CD14-positive monocyte (primary cell): ENCODE results near the gene CFAP68. TPM values are rescaled to one million over a fixed set of nuclear protein-coding genes. Genes with fewer than 3 reads are reported as not detected.

Experiments
- DNase-seq, 3 donors: peaks; one replicate each; pipeline ENCODE4 v3.0.0-alpha.2; 2011 to 2022
- H2AFZ ChIP-seq: 2 replicates; pipeline ENCODE4 v1.6.0; 2012; ENCODE audit warnings: mild to moderate bottlenecking, low read depth, low read length, inconsistent platforms; ENCODE audit not compliant: insufficient read depth, poor library complexity, severe bottlenecking
- H3K27ac ChIP-seq, 2 donors: 1 replicate in 1 of 2; 2 replicates in 1 of 2; pipeline ENCODE4 v1.5.1; 2012 to 2013; ENCODE audit warnings: low read length in 2 of 2, control low read depth in 1 of 2, inconsistent platforms in 1 of 2, low read depth in 1 of 2, mild to moderate bottlenecking in 1 of 2
- H3K27me3 ChIP-seq, 2 donors: one replicate each; pipeline versions ENCODE4 v1.6.0 to v1.6.1; 2011 to 2013; ENCODE audit warnings: low read length in 2 of 2; ENCODE audit not compliant: control insufficient read depth in 2 of 2, insufficient read depth in 2 of 2
- H3K36me3 ChIP-seq, 2 donors: replicated peaks in 1 of 2; 1 replicate in 1 of 2; 2 replicates in 1 of 2; pipeline versions ENCODE4 v1.5.1 to v1.6.1; 2012 to 2013; ENCODE audit warnings: low read length in 2 of 2, control low read depth in 1 of 2, inconsistent platforms in 1 of 2, mild to moderate bottlenecking in 1 of 2; ENCODE audit not compliant: insufficient read depth in 2 of 2, control insufficient read depth in 1 of 2
- H3K4me1 ChIP-seq, 2 donors: 1 replicate in 1 of 2; 2 replicates in 1 of 2; pipeline versions ENCODE4 v1.5.1 to v1.6.1; 2012 to 2013; ENCODE audit warnings: low read length in 2 of 2, control low read depth in 1 of 2, inconsistent platforms in 1 of 2, mild to moderate bottlenecking in 1 of 2, moderate library complexity in 1 of 2; ENCODE audit not compliant: insufficient read depth in 2 of 2, control insufficient read depth in 1 of 2
- H3K4me2 ChIP-seq: replicated peaks from 2 replicates; pipeline ENCODE3; 2012; ENCODE audit warnings: low read length, moderate library complexity, mild to moderate bottlenecking; ENCODE audit not compliant: poor library complexity, severe bottlenecking; ENCODE audit errors: extremely low read depth
- H3K4me3 ChIP-seq, 3 experiments: fragments of 200-600 bp in 1 of 3; sonication (generic) in 1 of 3; replicated peaks in 1 of 3; 1 replicate in 2 of 3; 2 replicates in 1 of 3; pipeline ENCODE4 v1.5.1; 2011 to 2013; ENCODE audit warnings: low read length in 3 of 3, mild to moderate bottlenecking in 3 of 3, control low read depth in 2 of 3, low read depth in 2 of 3, inconsistent platforms in 1 of 3, moderate library complexity in 1 of 3
- H3K79me2 ChIP-seq: 2 replicates; pipeline ENCODE4 v1.6.0; 2012; ENCODE audit warnings: mild to moderate bottlenecking, control low read depth, inconsistent platforms, low read length, moderate library complexity; ENCODE audit not compliant: insufficient read depth
- H3K9ac ChIP-seq: 2 replicates; pipeline ENCODE4 v1.6.0; 2017; ENCODE audit warnings: low read length, mild to moderate bottlenecking; ENCODE audit not compliant: insufficient read depth, poor library complexity, severe bottlenecking
- H3K9me3 ChIP-seq, 2 donors: replicated peaks in 1 of 2; 1 replicate in 1 of 2; 2 replicates in 1 of 2; pipeline versions ENCODE4 v1.5.1 to v1.6.1; 2012 to 2013; ENCODE audit warnings: low read length in 2 of 2, control low read depth in 1 of 2; ENCODE audit not compliant: control insufficient read depth in 1 of 2, insufficient read depth in 1 of 2
- H4K20me1 ChIP-seq: 2 replicates; pipeline ENCODE4 v1.6.0; 2012; ENCODE audit warnings: mild to moderate bottlenecking, low read length, control low read depth, moderate library complexity; ENCODE audit not compliant: insufficient read depth
- H3K27ac Mint-ChIP-seq, 7 donors: one replicate each; pipeline ENCODE4 v1.8.0; 2020; ENCODE audit warnings: mild to moderate bottlenecking in 7 of 7, mixed read lengths in 7 of 7, moderate library complexity in 6 of 7, inconsistent platforms in 2 of 7
- H3K27me3 Mint-ChIP-seq, 3 donors: one replicate each; pipeline ENCODE4 v1.8.0; 2021 to 2022; ENCODE audit warnings: low read depth in 3 of 3, mild to moderate bottlenecking in 3 of 3, mixed read lengths in 3 of 3, moderate library complexity in 3 of 3, inconsistent platforms in 1 of 3
- H3K36me3 Mint-ChIP-seq, 2 donors: one replicate each; pipeline ENCODE4 v1.8.0; 2020; ENCODE audit warnings: mixed read lengths in 2 of 2, inconsistent platforms in 1 of 2, mild to moderate bottlenecking in 1 of 2
- H3K4me1 Mint-ChIP-seq: one replicate; pipeline ENCODE4 v1.8.0; 2020; ENCODE audit warnings: mild to moderate bottlenecking, mixed read lengths
- H3K4me3 Mint-ChIP-seq, 2 donors: one replicate each; pipeline ENCODE4 v1.8.0; 2020; ENCODE audit warnings: mild to moderate bottlenecking in 2 of 2, mixed read lengths in 2 of 2, moderate library complexity in 1 of 2
- H3K9me3 Mint-ChIP-seq, 7 donors: one replicate each; pipeline ENCODE4 v1.8.0; 2020 to 2022; ENCODE audit warnings: mixed read lengths in 7 of 7, mild to moderate bottlenecking in 6 of 7, moderate library complexity in 6 of 7, inconsistent platforms in 2 of 7
- CTCF ChIP-seq: fragments of 200-600 bp; IDR thresholded peaks from one replicate; pipeline ENCODE4 v1.8.0; 2022; ENCODE audit warnings: antibody characterized with exemption, mild to moderate bottlenecking
- WGBS: methylation state at CpG from one replicate; pipeline ENCODE4 v1.1.5; 2013; ENCODE audit warnings: missing lambda C conversion rate; ENCODE audit not compliant: insufficient coverage; 5-methylcytosine and 5-hydroxymethylcytosine counted together
- intact Hi-C, 2 donors: fragments of 100-400 bp; cut with micrococcal nuclease; formaldehyde crosslinking; loops; one replicate each; pipeline versions ENCODE4 v1.15.0 to v1.15.1; 2023
- polyA plus RNA-seq, 3 donors: library from polyadenylated mRNA; depleted of rRNA in 1 of 3; unstranded in 2 of 3; stranded (reverse) in 1 of 3; fragments of 300-500 nt in 2 of 3; fragments of >200 nt in 1 of 3; fragmentation: Illumina TruSeq in 2 of 3; gene quantifications; 1 replicate in 2 of 3; 2 replicates in 1 of 3; pipeline ENCODE4 v1.2.3, GENCODE V29; 2012 to 2021

CFAP68 gene
- polyA plus RNA-seq, 3 donors, result 3.6 to 5.3 (median 5.0) TPM

GRCh38 chr11:111834432-111835163, 44.7 kb upstream of the CFAP68 start:
- WGBS, result 96% methylated on average over 3 of the region's 3 CpGs
- Histone ChIP-seq H3K4me2 (no peak overlapping the region), H3K4me1 (no peaks in the 10 kb centered on the region), H4K20me1 (no peaks in the 10 kb centered on the region), H2AFZ (no peak overlapping the region), H3K36me3 (peaks cover 23 to 62% of the 10 kb centered on the region in 2 donors), H3K27me3 (no peaks in the 10 kb centered on the region), H3K79me2 (no peaks in the 10 kb centered on the region), H3K9ac (no peak overlapping the region), H3K27ac (no peak overlapping the region), H3K4me3 (no peak overlapping the region), H3K9me3 (no peaks in the 10 kb centered on the region)
- no peak overlapping the region for H3K27ac Mint-ChIP-seq
- intact Hi-C loops, result no loop called here
- H3K4me3 Mint-ChIP-seq, result no peak overlapping the region
- TF ChIP-seq CTCF, result no peak
- H3K9me3 Mint-ChIP-seq, result no peaks in the 10 kb centered on the region
- peaks cover 48 to 53% of the 10 kb centered on the region in 2 donors for H3K36me3 Mint-ChIP-seq
- no peaks in the 10 kb centered on the region for H3K4me1 Mint-ChIP-seq
- no peaks in the 10 kb centered on the region for H3K27me3 Mint-ChIP-seq
- DNase-seq, result no peak

- H2AFZ ChIP-seq, result no peak overlapping the region
- Mint-ChIP-seq H3K4me3 (no peak overlapping the region), H3K9me3 (no peaks in the 10 kb centered on the region), H3K27ac (peak overlapping the region in 1 of 7 donors; percentile 25), H3K4me1 (no peaks in the 10 kb centered on the region), H3K36me3 (peaks cover 44 to 50% of the 10 kb centered on the region in 2 donors), H3K27me3 (no peaks in the 10 kb centered on the region)
- H3K79me2 ChIP-seq, result no peaks in the 10 kb centered on the region
- H3K36me3 ChIP-seq, result peaks cover 25 to 62% of the 10 kb centered on the region in 2 donors
- no peak overlapping the region for H3K27ac ChIP-seq
- no peaks in the 10 kb centered on the region for H4K20me1 ChIP-seq
- no peaks in the 10 kb centered on the region for H3K4me1 ChIP-seq
- WGBS, result 100% methylated on average over 6 of the region's 7 CpGs
- H3K9ac ChIP-seq, result no peak overlapping the region
- intact Hi-C loops, result no loop called here
- no peak for DNase-seq
- H3K4me2 ChIP-seq, result no peak overlapping the region
- H3K4me3 ChIP-seq, result no peak overlapping the region
- H3K9me3 ChIP-seq, result no peaks in the 10 kb centered on the region
- no peak for TF ChIP-seq CTCF
- no peaks in the 10 kb centered on the region for H3K27me3 ChIP-seq
Measured at GRCh38 chr11:111835665-111836064, 43.7 kb upstream of the CFAP68 start.
